Spinal cord (tissue), 10 donors: ENCODE results near the gene LRRC27. TPM values are rescaled to one million over a fixed set of nuclear protein-coding genes. Genes with fewer than 3 reads are reported as not detected.
"Not testable (repeated sequence)": the region's sequence is repeated elsewhere in the genome, so short reads cannot be mapped to it uniquely, and the experiment has no call there.

Experiments used
- DNase-seq, 6 donors: peaks; one replicate each; pipeline versions ENCODE4 v3.0.0 to v3.0.0-alpha.2; 2013 to 2015; ENCODE audit warnings: low spot score in 6 of 6, low read depth in 4 of 6
- H3K27ac ChIP-seq: one replicate; pipeline ENCODE4 v1.5.1; 2013; ENCODE audit warnings: low read depth, low read length, control low read depth
- H3K27me3 ChIP-seq: one replicate; pipeline ENCODE4 v1.6.1; 2013; ENCODE audit warnings: low read length; ENCODE audit not compliant: control insufficient read depth, insufficient read depth
- H3K36me3 ChIP-seq: one replicate; pipeline ENCODE4 v1.6.1; 2013; ENCODE audit warnings: low read length; ENCODE audit not compliant: control insufficient read depth, insufficient read depth
- H3K4me1 ChIP-seq: one replicate; pipeline ENCODE4 v1.6.1; 2013; ENCODE audit warnings: low read length; ENCODE audit not compliant: control insufficient read depth, insufficient read depth
- H3K4me3 ChIP-seq: one replicate; pipeline ENCODE4 v1.5.1; 2013; ENCODE audit warnings: low read depth, low read length, control low read depth
- H3K9me3 ChIP-seq: one replicate; pipeline ENCODE4 v1.6.1; 2013; ENCODE audit warnings: low read length; ENCODE audit not compliant: control insufficient read depth, insufficient read depth
- WGBS: methylation state at CpG from one replicate; pipeline ENCODE4 v1.1.5; 2013; ENCODE audit warnings: missing lambda C conversion rate; ENCODE audit not compliant: insufficient coverage; 5-methylcytosine and 5-hydroxymethylcytosine counted together
- polyA plus RNA-seq, 2 donors: library from polyadenylated mRNA; unstranded; fragments of 120-200 nt; gene quantifications; one replicate each; pipeline ENCODE4 v1.2.1, GENCODE V29; 2013; ENCODE audit not compliant: insufficient read length in 2 of 2
- total RNA-seq, 2 donors: library from RNA; depleted of rRNA in 1 of 2; stranded (reverse); fragments of 120-200 nt in 1 of 2; fragments of >200 nt in 1 of 2; gene quantifications; one replicate each; pipeline versions ENCODE4 v1.2.3 to v1.2.4, GENCODE V29; 2013 to 2014
- donor health status: healthy.

LRRC27 gene
- total and polyA plus RNA-seq, 4 donors: 19.5 to 31.2 (median 26.5) TPM

- peaks cover 1% of the 10 kb centered on the region for H3K9me3 ChIP-seq
- WGBS: 83% methylated on average over 2 of the region's 7 CpGs
- peaks cover 40% of the 10 kb centered on the region for H3K36me3 ChIP-seq
- no peak overlapping the region for H3K4me3 ChIP-seq
- H3K4me1 ChIP-seq: no peaks in the 10 kb centered on the region
- no peak for DNase-seq
- no peaks in the 10 kb centered on the region for H3K27me3 ChIP-seq
- no peak overlapping the region for H3K27ac ChIP-seq
Observed at GRCh38 chr10:132377326-132377725, 45.3 kb downstream of the LRRC27 start.

- H3K9me3 ChIP-seq, H3K27me3 ChIP-seq, H3K27ac ChIP-seq, H3K4me3 ChIP-seq, H3K4me1 ChIP-seq, DNase-seq: not testable (repeated sequence)
- H3K36me3 ChIP-seq: peaks cover 30% of the 10 kb centered on the region
- WGBS: 91% methylated on average over 12 of the region's 16 CpGs
Observed at GRCh38 chr10:132379026-132379425, 47.0 kb downstream of the LRRC27 start.

- not testable (repeated sequence) for DNase-seq, H3K27me3 ChIP-seq
- 92% methylated on average over 4 of the region's 4 CpGs for WGBS
Observed at GRCh38 chr10:132380986-132381385, 49.0 kb downstream of the LRRC27 start.

GRCh38 chr10:132381741-132382140 lies 49.7 kb downstream of the LRRC27 start:
- no peaks in the 10 kb centered on the region for H3K4me1 ChIP-seq
- no peak overlapping the region for H3K4me3 ChIP-seq
- H3K9me3 ChIP-seq: peaks cover 1% of the 10 kb centered on the region
- no peak overlapping the region for H3K27ac ChIP-seq
- 93% methylated on average over 2 of the region's 2 CpGs for WGBS
- DNase-seq: no peak
- peaks cover 8% of the 10 kb centered on the region for H3K36me3 ChIP-seq
- H3K27me3 ChIP-seq: no peaks in the 10 kb centered on the region

More at GRCh38 chr10:132380986-132381385, 49.0 kb downstream of the LRRC27 start:
- not testable (repeated sequence) for H3K4me1 ChIP-seq, H3K9me3 ChIP-seq, H3K4me3 ChIP-seq, H3K27ac ChIP-seq
- peaks cover 13% of the 10 kb centered on the region for H3K36me3 ChIP-seq

- WGBS: 92% methylated on average over 14 of the region's 16 CpGs
- Histone ChIP-seq H3K27me3 (no peaks in the 10 kb centered on the region), H3K9me3 (peaks cover 1% of the 10 kb centered on the region), H3K36me3 (peaks cover 7% of the 10 kb centered on the region), H3K4me1 (peaks cover 1% of the 10 kb centered on the region), H3K4me3 (no peak overlapping the region), H3K27ac (no peak overlapping the region)
- no peak for DNase-seq
Observed at GRCh38 chr10:132382231-132382922, 50.4 kb downstream of the LRRC27 start.

- peaks cover 7% of the 10 kb centered on the region for H3K4me1 ChIP-seq
- H3K27me3 ChIP-seq: no peaks in the 10 kb centered on the region
- no peak for DNase-seq
- H3K9me3 ChIP-seq: peaks cover 1% of the 10 kb centered on the region
- WGBS: 75% methylated on average over 1 of the region's 8 CpGs
- no peak overlapping the region for H3K4me3 ChIP-seq
- peaks cover 5% of the 10 kb centered on the region for H3K36me3 ChIP-seq
- H3K27ac ChIP-seq: no peak overlapping the region
Observed at GRCh38 chr10:132383101-132383500, 51.1 kb downstream of the LRRC27 start.

- Histone ChIP-seq H3K27me3 (no peaks in the 10 kb centered on the region), H3K36me3 (peaks cover 3% of the 10 kb centered on the region), H3K4me1 (peaks cover 7% of the 10 kb centered on the region), H3K9me3 (peaks cover 1% of the 10 kb centered on the region), H3K27ac (no peak overlapping the region), H3K4me3 (no peak overlapping the region)
- 64% methylated on average over 13 of the region's 13 CpGs for WGBS
- no peak for DNase-seq
Observed at GRCh38 chr10:132383751-132384196, 51.8 kb downstream of the LRRC27 start.

GRCh38 chr10:132384618-132385388 lies 52.8 kb downstream of the LRRC27 start:
- DNase-seq: no peak
- Histone ChIP-seq H3K4me1 (peaks cover 13% of the 10 kb centered on the region), H3K9me3 (peaks cover 1% of the 10 kb centered on the region), H3K27ac (no peak overlapping the region), H3K27me3 (no peaks in the 10 kb centered on the region), H3K36me3 (peaks cover 3% of the 10 kb centered on the region), H3K4me3 (no peak overlapping the region)
- WGBS: 86% methylated on average over 20 of the region's 20 CpGs

- H3K4me1 ChIP-seq: peaks cover 13% of the 10 kb centered on the region
- H3K27ac ChIP-seq: no peak overlapping the region
- H3K27me3 ChIP-seq: no peaks in the 10 kb centered on the region
- H3K9me3 ChIP-seq: peaks cover 1% of the 10 kb centered on the region
- WGBS: 73% methylated on average over 5 of the region's 5 CpGs
- peaks cover 3% of the 10 kb centered on the region for H3K36me3 ChIP-seq
- no peak for DNase-seq
- no peak overlapping the region for H3K4me3 ChIP-seq
Observed at GRCh38 chr10:132385389-132385667, 53.3 kb downstream of the LRRC27 start.
